ENCODE measurements around the gene TCEA2.
A peak's percentile ranks its signal among the peaks of the same experiment; 100 is the strongest.

Gene TCEA2

DNA sequence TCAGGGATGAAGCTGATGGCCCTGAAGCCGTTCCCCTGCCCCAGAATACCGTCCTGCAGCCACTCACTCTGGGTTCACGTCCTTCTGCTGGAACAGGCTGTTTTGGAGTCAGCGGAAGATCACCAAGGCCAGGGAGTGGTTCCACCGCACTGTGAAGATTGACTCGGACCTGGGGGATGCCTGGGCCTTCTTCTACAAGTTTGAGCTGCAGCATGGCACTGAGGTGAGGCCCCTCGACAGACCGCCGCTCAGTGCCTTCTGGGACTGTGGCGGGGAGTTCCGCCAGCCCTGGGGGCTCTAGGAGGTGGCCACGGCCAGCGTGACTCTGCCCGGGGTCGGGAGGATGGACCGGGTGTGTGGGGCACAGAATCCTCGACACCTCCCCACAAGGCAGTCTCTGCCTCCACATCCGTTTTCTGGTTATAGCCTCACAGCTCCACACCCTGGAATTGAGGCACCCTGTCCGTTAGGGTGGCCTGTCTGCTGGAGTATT is 31.1 kb upstream of the TCEA2 start:
- H3K4me3 Mint-ChIP-seq: no peak overlapping the region
- no peak for ATAC-seq
- peaks cover 67% of the 10 kb centered on the region for H3K36me3 Mint-ChIP-seq
- no peaks in the 10 kb centered on the region for H3K9me3 Mint-ChIP-seq
- H3K27me3 Mint-ChIP-seq: no peaks in the 10 kb centered on the region
- H3K4me1 Mint-ChIP-seq: peaks cover 13% of the 10 kb centered on the region
- no peak overlapping the region for H3K27ac Mint-ChIP-seq

DNA sequence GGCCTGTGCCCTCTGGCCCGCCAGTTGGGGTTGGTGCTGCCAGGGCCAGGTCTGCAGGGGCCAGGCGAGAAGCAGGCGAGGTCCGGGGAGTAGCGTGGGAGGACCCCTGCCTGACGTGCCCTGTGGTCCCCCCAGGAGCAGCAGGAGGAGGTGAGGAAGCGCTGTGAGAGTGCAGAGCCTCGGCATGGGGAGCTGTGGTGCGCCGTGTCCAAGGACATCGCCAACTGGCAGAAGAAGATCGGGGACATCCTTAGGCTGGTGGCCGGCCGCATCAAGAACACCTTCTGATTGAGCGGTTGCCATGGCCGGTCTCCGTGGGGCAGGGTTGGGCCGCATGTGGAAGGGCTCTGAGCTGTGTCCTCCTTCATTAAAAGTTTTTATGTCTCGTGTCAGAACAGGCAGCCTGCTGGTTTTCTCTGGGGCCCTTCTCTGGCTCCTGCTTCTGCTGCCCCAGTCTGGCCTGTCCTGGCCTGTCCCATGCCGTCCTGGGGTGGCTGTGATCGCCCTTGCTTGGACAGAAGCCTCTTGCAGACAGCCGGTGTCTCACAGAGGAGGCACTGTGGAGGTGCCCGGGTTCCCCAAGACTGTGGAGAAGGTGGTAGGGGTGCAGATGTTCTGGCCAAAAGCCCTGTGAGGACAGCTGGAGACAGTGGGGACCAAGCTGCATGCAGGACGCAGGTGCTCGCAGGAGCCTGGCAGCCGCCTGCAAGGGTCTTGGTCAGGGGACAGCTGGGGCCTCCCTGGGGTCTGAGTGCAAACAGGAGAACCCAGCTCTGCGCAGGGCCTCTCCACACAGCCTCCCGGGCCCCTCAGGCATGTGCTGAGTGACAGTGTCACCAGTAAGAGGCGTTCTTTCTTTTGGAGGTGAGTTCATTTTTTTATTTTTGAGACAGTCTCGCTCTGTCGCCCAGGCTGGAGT is 30.0 kb upstream of the TCEA2 start:
- Mint-ChIP-seq H3K27ac (no peak overlapping the region), H3K9me3 (no peaks in the 10 kb centered on the region), H3K36me3 (peaks cover 56% of the 10 kb centered on the region), H3K27me3 (peaks cover 10% of the 10 kb centered on the region), H3K4me3 (no peak overlapping the region), H3K4me1 (peaks cover 20% of the 10 kb centered on the region)
- ATAC-seq: peak; percentile 37

DNA sequence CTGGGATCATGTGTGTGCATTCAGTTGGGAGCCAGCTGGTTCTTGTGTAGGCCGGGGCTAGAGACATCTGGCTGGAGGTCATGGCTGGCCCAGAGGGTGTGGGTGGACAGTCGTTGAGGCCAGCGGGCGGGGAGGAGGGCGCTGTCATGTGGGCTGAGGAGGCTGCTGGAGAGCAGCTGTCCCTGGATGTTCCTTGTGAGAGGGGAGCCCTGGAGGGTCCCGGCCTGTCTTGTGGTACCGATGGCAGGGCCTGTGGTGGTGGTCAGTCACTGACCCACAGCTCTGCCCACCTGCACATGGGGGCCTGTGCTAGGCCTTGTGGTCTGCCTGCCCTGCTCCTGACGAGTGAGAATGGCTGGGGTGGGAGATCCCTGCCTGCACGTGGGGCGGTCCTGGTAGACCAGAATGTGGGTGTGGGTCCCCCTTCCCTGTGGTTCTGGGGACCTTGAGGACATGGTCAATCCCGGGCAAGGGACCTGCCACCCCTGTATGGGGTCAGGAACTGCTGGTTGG is 29.0 kb upstream of the TCEA2 start:
- no peak overlapping the region for H3K27ac Mint-ChIP-seq
- no peak for ATAC-seq
- H3K36me3 Mint-ChIP-seq: peaks cover 50% of the 10 kb centered on the region
- peaks cover 10% of the 10 kb centered on the region for H3K27me3 Mint-ChIP-seq
- no peaks in the 10 kb centered on the region for H3K9me3 Mint-ChIP-seq
- H3K4me3 Mint-ChIP-seq: no peak overlapping the region
- peaks cover 21% of the 10 kb centered on the region for H3K4me1 Mint-ChIP-seq

DNA sequence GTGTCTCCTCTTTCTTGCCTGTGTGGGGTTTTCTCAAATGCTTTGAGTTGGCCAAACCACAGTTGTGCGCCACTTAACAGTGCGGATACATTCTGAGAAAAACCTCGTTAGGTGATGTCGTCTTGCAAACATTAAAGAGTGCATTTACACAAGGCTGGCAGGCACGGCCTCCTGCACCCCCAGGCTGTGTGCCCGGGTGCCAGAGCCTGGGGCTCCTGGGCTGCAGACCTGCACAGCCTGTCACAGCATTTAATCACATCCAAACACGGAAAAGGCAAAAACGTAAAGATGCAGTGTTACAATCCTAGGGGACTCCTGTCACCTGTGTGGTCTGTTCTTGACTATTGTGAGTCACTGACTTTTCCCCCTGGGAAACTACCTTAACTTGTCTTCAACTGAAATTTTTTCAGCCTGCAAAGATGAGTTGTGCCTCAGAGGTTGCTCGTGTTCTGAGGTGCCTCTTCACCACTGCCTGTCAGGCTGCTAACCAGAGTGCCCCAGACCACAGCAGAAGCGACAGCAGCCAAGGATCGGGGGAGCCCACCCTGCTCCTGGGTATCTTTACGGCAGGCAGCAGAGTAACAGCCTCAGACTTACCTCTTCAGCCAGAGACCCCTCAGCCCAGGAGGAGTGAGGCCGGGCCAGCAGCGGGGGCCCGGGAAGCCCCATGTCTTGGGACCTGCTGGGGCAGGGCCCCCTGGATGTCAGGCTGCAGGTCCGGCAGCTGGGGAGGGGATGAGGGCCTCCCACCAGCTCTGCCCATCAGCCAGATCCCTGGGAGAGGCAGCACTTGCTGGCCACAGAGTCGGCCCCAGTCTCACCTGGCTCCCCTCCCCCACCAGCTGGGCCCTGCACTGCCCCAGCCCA is 27.7 kb upstream of the TCEA2 start:
- H3K27ac Mint-ChIP-seq: no peak overlapping the region
- no peak overlapping the region for H3K4me3 Mint-ChIP-seq
- no peaks in the 10 kb centered on the region for H3K9me3 Mint-ChIP-seq
- peaks cover 37% of the 10 kb centered on the region for H3K36me3 Mint-ChIP-seq
- peaks cover 31% of the 10 kb centered on the region for H3K4me1 Mint-ChIP-seq
- ATAC-seq: no peak
- H3K27me3 Mint-ChIP-seq: peaks cover 10% of the 10 kb centered on the region

DNA sequence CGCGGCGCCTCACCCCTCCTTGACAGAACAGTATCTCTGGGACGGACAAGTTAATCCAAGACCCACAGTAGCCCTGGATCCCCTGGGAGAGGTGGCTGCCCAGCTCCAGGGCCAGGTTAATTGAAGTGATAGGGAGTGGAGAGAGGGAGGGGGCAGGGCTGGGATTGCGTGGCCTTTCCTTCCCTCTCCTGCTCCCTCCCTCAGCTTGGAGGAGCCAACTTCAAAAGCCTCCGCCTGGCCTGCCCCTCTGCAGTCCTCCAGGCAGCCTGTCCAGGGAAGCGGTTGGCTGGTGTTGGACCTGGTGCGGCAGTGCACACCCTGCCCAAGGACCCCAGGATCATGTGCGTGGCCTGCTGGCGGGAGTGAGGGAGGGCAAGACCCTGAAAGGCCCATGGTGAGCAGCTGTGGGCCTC is 27.1 kb upstream of the TCEA2 start, which contains the start of gene C20orf204:
TSS of gene C20orf204 (plus strand) at position 250 of the 413 bp plus-strand sequence. CDS start at position 392, 142 bp downstream.
- Mint-ChIP-seq H3K36me3 (peaks cover 31% of the 10 kb centered on the region), H3K4me3 (no peak within 1 kb of the TSS), H3K4me1 (peaks cover 31% of the 10 kb centered on the region), H3K27me3 (peaks cover 10% of the 10 kb centered on the region), H3K9me3 (no peaks in the 10 kb centered on the region), H3K27ac (no peak within 1 kb of the TSS)
- no peak for ATAC-seq

DNA sequence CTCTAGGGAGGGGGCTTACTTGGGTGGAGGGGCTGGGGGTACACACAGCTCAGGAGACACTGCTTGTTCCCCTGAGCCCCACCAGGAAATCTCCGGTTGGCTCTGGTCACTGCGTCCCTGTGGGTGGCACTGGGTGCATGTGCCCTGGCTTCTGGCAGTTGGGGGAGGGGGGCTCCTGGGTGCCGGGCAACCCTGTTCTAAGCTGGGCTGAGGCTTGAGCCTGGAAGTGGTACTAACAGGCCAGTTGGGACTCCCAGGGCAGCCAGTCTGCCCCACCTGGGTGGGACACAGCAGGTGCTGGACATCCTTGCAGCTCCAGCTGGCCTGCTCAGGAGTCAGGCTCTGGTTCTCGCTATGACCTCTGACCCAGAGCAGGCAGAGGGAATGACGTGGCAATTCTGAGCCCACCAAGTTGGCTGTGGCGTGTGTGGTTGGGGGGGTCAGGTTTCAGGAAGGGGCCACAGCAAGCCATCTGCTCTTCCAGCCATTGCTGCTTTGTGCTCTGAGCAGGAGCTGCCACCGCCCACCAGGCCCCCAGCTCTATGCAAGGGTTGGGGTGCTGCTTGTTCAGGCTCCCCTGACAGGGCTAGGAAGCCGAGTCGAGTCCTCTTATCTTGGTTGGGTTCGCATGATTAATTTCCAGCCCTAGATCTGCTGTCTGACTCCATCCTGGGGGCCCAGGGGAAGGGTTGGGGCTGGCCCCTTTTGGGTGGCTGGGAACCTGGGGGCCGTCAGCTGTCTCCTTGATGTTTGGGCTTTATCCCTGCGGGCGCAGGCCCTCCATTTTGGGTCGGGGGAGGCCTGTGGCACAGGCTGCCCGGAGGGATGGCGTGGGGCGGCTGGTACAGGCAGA is 26.4 kb upstream of the TCEA2 start:
- Mint-ChIP-seq H3K4me1 (peaks cover 31% of the 10 kb centered on the region), H3K36me3 (peaks cover 24% of the 10 kb centered on the region), H3K4me3 (no peak overlapping the region), H3K27me3 (peaks cover 10% of the 10 kb centered on the region), H3K9me3 (no peaks in the 10 kb centered on the region), H3K27ac (no peak overlapping the region)
- no peak for ATAC-seq

DNA sequence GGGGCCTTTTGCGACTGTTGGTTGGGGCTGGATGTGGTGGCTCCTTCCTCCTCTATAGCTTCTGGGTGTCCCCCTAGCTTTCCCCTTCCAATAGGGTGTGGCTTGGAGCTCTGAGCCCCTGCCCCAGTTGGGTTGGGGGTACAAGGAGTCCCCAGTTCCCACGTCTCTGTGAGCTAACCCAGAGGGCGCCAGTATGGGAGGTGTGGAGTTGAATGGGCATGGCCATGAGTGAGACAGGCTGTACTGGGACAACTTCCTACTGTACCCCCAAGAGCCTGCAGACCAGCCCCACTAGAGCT is 25.9 kb upstream of the TCEA2 start:
- H3K4me3 Mint-ChIP-seq: no peak overlapping the region
- H3K36me3 Mint-ChIP-seq: peaks cover 19% of the 10 kb centered on the region
- peaks cover 10% of the 10 kb centered on the region for H3K27me3 Mint-ChIP-seq
- H3K27ac Mint-ChIP-seq: no peak overlapping the region
- ATAC-seq: no peak
- peaks cover 34% of the 10 kb centered on the region for H3K4me1 Mint-ChIP-seq
- no peaks in the 10 kb centered on the region for H3K9me3 Mint-ChIP-seq

DNA sequence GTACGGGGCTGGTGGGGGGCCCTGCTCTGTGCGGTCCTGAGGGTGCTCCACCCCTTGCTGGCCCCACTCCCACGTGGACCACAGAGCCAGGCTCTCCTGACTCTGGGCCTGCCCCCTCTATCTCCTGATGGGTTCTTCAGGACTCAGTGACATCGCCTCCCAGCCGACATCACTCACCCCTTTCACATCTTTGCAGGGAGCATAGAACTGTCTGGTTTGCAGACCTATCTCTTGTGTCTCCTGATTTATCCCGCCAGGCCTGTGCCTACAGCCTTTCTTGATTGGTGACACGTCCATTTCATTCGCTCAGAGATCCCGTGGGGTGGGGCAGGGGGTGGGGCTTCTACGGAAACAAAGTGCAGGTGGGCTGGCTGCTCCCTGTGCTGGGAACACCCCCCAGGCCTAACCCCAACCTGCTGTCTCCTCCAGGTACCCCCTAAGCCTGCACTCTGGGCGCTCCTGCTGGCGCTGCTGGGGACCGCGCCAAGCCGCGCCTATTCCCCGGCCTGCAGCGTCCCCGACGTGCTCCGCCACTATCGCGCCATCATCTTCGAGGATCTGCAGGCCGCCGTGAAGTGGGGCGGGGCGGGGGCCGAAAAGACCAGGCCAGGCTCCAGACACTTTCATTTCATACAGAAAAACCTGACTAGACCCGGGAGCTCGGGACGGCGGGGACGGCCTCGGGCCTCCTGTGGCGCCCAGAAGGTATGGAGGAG is 25.3 kb upstream of the TCEA2 start:
- no peaks in the 10 kb centered on the region for H3K9me3 Mint-ChIP-seq
- H3K4me3 Mint-ChIP-seq: peak overlapping the region; percentile 31
- peaks cover 19% of the 10 kb centered on the region for H3K36me3 Mint-ChIP-seq
- peaks cover 10% of the 10 kb centered on the region for H3K27me3 Mint-ChIP-seq
- no peak overlapping the region for H3K27ac Mint-ChIP-seq
- H3K4me1 Mint-ChIP-seq: peaks cover 36% of the 10 kb centered on the region
- no peak for ATAC-seq

DNA sequence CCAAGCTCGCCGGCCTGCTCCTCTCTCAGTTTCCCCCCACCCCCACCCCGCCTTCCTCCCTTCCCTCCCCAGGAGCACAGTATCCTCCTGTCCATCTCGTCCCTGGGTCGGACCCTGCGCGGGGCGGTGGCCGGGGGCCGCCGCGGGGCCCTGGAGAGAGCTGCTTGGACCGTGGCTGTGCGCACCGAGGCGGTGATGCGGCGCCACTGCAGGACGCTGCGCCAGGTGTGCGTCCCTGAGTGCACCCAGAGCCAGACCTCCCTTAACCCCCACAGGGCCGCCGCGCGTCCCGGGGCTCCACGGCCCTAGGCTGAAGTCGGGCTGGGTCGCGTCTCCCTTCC is 24.8 kb upstream of the TCEA2 start:
- peaks cover 14% of the 10 kb centered on the region for H3K36me3 Mint-ChIP-seq
- H3K27me3 Mint-ChIP-seq: peaks cover 10% of the 10 kb centered on the region
- peak overlapping the region; percentile 42 for H3K27ac Mint-ChIP-seq
- peak overlapping the region; percentile 80 for H3K4me3 Mint-ChIP-seq
- peaks cover 36% of the 10 kb centered on the region for H3K4me1 Mint-ChIP-seq
- H3K9me3 Mint-ChIP-seq: no peaks in the 10 kb centered on the region
- ATAC-seq: peak; percentile 37

DNA sequence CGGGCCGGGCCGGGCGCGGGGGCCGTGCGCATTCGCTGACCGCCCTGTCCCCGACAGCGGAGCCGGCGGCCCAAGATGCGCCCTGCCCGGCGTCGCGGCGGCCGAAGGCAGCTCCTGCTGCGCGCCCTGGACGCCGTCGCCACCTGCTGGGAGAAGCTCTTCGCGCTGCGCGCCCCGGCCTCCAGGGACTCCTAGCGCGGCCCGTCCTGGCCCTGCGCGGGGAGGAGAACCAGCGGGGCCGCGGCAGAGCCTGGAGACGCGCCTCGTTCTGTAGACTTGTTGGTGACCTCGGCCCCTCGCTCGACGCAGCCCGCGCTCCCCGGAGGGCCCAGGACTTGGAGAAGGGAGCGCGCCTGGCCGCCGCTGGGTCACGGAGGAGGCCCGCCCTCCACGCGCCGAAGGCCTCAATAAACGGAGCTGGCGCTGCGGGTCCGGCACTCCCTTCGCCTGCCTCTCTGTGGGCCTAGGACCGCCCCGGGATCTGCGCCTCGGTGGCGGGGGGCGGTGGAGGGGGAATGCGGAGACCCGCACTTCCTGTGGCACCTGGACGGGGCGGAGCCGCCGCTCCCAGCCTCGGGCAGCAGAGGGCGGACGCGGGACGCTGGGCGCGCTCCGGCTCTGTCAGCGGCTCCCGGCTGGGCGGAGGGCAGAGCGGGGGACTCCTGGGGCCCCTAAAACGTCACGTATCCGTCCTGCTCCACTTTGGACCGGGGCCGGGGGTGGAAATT is 24.3 kb upstream of the TCEA2 start:
- peak overlapping the region; percentile 80 for H3K4me3 Mint-ChIP-seq
- H3K36me3 Mint-ChIP-seq: peaks cover 9% of the 10 kb centered on the region
- peaks cover 13% of the 10 kb centered on the region for H3K27me3 Mint-ChIP-seq
- peak overlapping the region; percentile 42 for H3K27ac Mint-ChIP-seq
- no peaks in the 10 kb centered on the region for H3K9me3 Mint-ChIP-seq
- H3K4me1 Mint-ChIP-seq: peaks cover 36% of the 10 kb centered on the region
- peak; percentile 85 for ATAC-seq

DNA sequence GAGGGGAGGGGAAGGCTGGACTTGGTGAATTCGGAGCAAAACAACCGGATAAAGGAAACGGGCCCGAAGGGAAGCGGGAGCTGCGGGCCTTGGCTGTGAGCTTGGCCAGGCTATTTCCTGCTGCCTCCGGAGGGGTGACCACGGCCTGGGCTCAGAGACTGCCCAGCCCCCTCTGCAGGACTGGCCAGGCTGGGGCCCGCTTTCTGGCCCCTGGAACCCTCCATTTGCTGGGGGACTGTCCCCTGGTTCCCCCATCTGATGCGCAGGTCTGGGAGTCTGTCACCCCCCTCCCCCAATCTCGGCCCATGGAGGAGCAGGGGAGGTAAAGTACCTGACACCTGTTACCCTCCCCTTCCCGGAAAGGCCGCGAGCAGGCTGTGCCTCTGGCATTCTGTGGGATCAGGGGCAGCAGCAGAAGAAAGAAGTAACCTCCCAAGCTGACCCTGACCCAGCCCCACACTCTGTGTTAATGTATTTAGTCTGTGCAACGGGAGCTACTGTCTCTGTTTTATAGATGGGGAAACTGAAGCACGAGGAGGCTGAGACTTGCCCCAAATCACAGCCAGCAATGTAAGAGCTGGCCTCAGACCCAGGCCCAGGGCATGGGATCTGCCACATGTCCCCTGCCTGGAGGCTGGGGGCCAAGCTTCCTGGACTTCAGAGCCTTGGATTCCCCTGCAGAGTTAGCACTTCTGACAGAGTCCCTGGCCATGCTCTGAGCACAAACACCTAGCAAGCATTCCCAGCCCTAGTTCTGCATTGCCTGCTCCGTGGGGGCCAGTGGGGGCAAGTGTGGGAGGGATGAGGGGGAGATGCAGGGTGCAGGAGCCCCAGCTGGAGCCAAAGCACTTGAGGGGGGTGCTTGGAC is 23.5 kb upstream of the TCEA2 start:
- H3K36me3 Mint-ChIP-seq: peaks cover under 1% of the 10 kb centered on the region
- H3K9me3 Mint-ChIP-seq: no peaks in the 10 kb centered on the region
- H3K4me1 Mint-ChIP-seq: peaks cover 31% of the 10 kb centered on the region
- H3K4me3 Mint-ChIP-seq: peak overlapping the region; percentile 80
- peaks cover 21% of the 10 kb centered on the region for H3K27me3 Mint-ChIP-seq
- ATAC-seq: no peak
- no peak overlapping the region for H3K27ac Mint-ChIP-seq

DNA sequence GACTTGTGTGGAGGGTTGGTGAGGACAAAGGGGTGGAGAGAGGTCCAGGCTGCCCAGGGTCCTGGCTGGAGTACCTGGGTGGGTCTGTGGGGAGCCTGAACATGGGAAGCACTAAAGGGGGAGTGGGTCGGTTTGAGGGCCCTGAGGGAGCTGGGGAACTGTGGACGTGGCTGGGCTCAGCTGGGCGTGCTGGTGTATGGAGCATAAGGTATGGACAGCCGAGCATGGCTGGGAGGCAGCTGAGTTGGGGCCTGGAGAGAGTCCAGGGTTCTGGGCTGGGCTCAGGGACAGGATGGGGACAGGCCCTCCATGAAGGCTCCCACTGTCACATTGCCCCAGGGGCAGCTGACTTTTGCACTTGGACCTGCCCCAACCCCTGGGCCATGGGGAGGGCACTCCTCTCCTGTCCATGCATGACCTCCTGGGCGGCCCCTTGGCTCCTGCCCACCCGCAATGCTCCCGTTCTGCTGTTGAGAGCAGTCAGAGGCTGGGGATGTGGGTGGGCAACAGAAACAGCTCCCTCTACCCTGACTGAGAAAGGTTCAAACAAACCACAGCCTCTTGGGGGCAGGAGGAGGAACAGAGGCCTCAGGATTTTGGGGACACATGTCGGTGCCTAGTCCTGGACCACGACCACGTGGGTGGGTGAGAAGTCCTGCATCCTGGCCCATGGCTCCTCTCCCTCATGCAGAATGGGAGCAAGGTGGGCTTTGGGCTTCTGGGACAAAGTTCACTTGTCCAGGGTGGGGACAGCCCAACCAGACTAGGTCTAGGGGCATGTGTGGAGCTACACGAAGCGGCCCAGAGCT is 22.6 kb upstream of the TCEA2 start:
- H3K9me3 Mint-ChIP-seq: no peaks in the 10 kb centered on the region
- no peak overlapping the region for H3K27ac Mint-ChIP-seq
- no peaks in the 10 kb centered on the region for H3K36me3 Mint-ChIP-seq
- H3K27me3 Mint-ChIP-seq: peaks cover 30% of the 10 kb centered on the region
- H3K4me1 Mint-ChIP-seq: peaks cover 23% of the 10 kb centered on the region
- no peak for ATAC-seq
- peak overlapping the region; percentile 22 for H3K4me3 Mint-ChIP-seq

All from stimulated activated memory B cell treated with anti-CD40 and anti-IgM and Interleukin-4, amounts not matched to agents 10 μg/mL and 1 μg/mL and 100 μg/mL, for 72 hours (primary cell).